IMR-90 (cell line): ENCODE measurements around the gene KLHL9.

Experiments used
- BHLHE40 ChIP-seq: fragments of 150-350 bp; IDR thresholded peaks from 2 replicates; pipeline ENCODE4 v1.6.1; 2016; ENCODE audit warnings: mild to moderate bottlenecking, low read depth, low read length
- CTCF ChIP-seq: conservative IDR thresholded peaks from 2 replicates; pipeline ENCODE4 v1.5.1; 2012; ENCODE audit warnings: mild to moderate bottlenecking, low read depth, low read length, improper control_type of control experiment
- FOS ChIP-seq: fragments of 150-350 bp; IDR thresholded peaks from 2 replicates; pipeline ENCODE4 v1.6.1; 2016; ENCODE audit warnings: low read depth, low read length
- MAFK ChIP-seq: IDR thresholded peaks from 2 replicates; pipeline ENCODE4 v1.6.1; 2012; ENCODE audit warnings: low read depth, low read length, improper control_type of control experiment
- NFE2L2 ChIP-seq: fragments of 150-350 bp; IDR thresholded peaks from 2 replicates; pipeline ENCODE4 v1.6.1; 2016; ENCODE audit warnings: low read depth, mild to moderate bottlenecking, low read length
- POLR2A ChIP-seq: IDR thresholded peaks from 2 replicates; pipeline ENCODE4 v1.6.1; 2012; ENCODE audit warnings: mild to moderate bottlenecking, low read depth, low read length
- RAD21 ChIP-seq: IDR thresholded peaks from 2 replicates; pipeline ENCODE4 v1.6.1; 2012; ENCODE audit warnings: low read length, improper control_type of control experiment
- RCOR1 ChIP-seq: IDR thresholded peaks from 2 replicates; pipeline ENCODE4 v1.6.1; 2012; ENCODE audit warnings: mild to moderate bottlenecking, low read length, improper control_type of control experiment; ENCODE audit not compliant: insufficient replicate concordance
- SMC3 ChIP-seq: fragments of 150-350 bp; IDR thresholded peaks from 2 replicates; pipeline ENCODE4 v1.6.1; 2016; ENCODE audit warnings: low read depth, mild to moderate bottlenecking, antibody characterized with exemption, low read length, moderate library complexity
- USF2 ChIP-seq: fragments of 150-350 bp; IDR thresholded peaks from 2 replicates; pipeline ENCODE4 v1.6.1; 2017; ENCODE audit warnings: mild to moderate bottlenecking, antibody characterized with exemption, low read length, low read depth

GRCh38 chr9:21324047-21324446 lies 11.2 kb downstream of the KLHL9 start:
- TF ChIP-seq POLR2A, result no peak
- no peak for TF ChIP-seq RAD21
- no peak for TF ChIP-seq CTCF
- TF ChIP-seq FOS, result no peak
- no peak for TF ChIP-seq NFE2L2
- TF ChIP-seq SMC3, result no peak
- TF ChIP-seq BHLHE40, result no peak
- no peak for TF ChIP-seq RCOR1
- no peak for TF ChIP-seq MAFK
- no peak for TF ChIP-seq USF2
